Parathyroid adenoma (tissue), 2 donors: ENCODE data around the gene OR7G1.
"Not testable (repeated sequence)": the region's sequence is repeated elsewhere in the genome, so short reads cannot be mapped to it uniquely, and the experiment has no call there.

Experiments
- H2AFZ ChIP-seq: fragments of 300-600 bp; sonication (generic); one replicate; pipeline ENCODE4 v1.7.0; 2017; ENCODE audit warnings: antibody characterized with exemption, mild to moderate bottlenecking
- H3K27ac ChIP-seq: fragments of 300-600 bp; sonication (generic); one replicate; pipeline ENCODE4 v1.7.0; 2017
- H3K27me3 ChIP-seq: fragments of 300-600 bp; sonication (generic); one replicate; pipeline ENCODE4 v1.7.0; 2017; ENCODE audit warnings: low read length; ENCODE audit not compliant: control insufficient read depth, insufficient read depth
- H3K36me3 ChIP-seq: fragments of 300-600 bp; sonication (generic); one replicate; pipeline ENCODE4 v1.7.0; 2017; ENCODE audit warnings: low read length; ENCODE audit not compliant: control insufficient read depth, insufficient read depth
- H3K4me1 ChIP-seq: fragments of 300-600 bp; sonication (generic); one replicate; pipeline ENCODE4 v1.7.0; 2017; ENCODE audit warnings: control low read depth
- H3K4me2 ChIP-seq: fragments of 300-600 bp; sonication (generic); one replicate; pipeline ENCODE4 v1.7.0; 2017; ENCODE audit warnings: low read length
- H3K4me3 ChIP-seq: fragments of 300-600 bp; sonication (generic); one replicate; pipeline ENCODE4 v1.7.0; 2017; ENCODE audit warnings: low read depth, low read length
- H3K79me2 ChIP-seq: fragments of 300-600 bp; sonication (generic); one replicate; pipeline ENCODE4 v1.7.0; 2017; ENCODE audit warnings: control low read depth
- H3K9ac ChIP-seq: fragments of 300-600 bp; sonication (generic); one replicate; pipeline ENCODE4 v1.7.0; 2017; ENCODE audit warnings: mild to moderate bottlenecking
- H3K9me3 ChIP-seq: fragments of 300-600 bp; sonication (generic); one replicate; pipeline ENCODE4 v1.7.0; 2017; ENCODE audit warnings: low read length; ENCODE audit not compliant: control insufficient read depth
- TF ChIP-seq, protein P1 (sequence below): fragments of 300-600 bp; sonication (generic); IDR thresholded peaks from one replicate; pipeline ENCODE4 v1.7.0; 2017; ENCODE audit warnings: antibody characterized with exemption, mild to moderate bottlenecking
- donor health status: primary hyperparathyroidism.

Gene OR7G1

DNA sequence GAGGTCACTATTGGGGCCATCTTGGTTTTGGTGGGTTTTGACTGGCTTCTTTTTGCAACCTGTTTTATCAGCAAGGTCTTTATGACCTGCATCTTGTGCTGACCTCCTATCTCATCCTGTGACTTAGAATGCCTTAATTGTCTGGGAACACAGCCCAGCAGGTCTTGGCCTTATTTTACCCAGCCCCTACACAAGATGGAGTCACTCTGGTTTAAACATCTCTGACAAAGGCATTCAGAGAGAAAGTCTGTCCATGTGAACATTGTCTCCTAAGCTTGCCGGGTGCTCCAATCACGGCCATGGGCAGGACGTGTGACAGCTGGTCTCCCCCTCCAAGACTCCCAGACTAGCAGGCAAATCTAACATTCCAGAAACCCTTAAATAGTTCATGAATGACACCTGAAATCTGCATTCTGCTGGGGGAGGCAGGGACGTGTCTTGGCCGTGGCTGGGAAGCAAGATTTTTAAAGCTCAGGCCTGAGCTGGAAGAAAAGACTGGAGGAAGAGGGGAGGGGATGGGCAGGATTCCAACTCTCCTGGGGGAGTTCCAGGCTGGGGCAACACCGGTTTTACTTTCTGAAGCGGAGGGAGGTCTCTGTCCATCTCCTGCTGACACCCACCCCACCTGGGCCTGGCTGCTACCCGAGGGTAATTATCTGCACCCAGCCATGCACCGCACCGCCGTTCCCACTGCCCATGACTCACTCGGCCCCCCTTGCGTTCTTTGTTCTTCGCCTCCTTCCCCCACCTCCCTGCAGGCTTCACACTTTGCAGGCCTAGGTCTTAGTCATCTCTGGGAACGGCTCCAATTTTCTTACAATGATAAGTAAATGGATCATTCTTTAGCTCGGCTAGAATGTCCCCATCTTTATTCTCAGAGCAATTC, 40.3 kb downstream of the OR7G1 start:
- TF ChIP-seq, protein P1, sequence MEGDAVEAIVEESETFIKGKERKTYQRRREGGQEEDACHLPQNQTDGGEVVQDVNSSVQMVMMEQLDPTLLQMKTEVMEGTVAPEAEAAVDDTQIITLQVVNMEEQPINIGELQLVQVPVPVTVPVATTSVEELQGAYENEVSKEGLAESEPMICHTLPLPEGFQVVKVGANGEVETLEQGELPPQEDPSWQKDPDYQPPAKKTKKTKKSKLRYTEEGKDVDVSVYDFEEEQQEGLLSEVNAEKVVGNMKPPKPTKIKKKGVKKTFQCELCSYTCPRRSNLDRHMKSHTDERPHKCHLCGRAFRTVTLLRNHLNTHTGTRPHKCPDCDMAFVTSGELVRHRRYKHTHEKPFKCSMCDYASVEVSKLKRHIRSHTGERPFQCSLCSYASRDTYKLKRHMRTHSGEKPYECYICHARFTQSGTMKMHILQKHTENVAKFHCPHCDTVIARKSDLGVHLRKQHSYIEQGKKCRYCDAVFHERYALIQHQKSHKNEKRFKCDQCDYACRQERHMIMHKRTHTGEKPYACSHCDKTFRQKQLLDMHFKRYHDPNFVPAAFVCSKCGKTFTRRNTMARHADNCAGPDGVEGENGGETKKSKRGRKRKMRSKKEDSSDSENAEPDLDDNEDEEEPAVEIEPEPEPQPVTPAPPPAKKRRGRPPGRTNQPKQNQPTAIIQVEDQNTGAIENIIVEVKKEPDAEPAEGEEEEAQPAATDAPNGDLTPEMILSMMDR = no peak
- Histone ChIP-seq H3K9ac (no peak overlapping the region), H3K79me2 (no peaks in the 10 kb centered on the region), H3K36me3 (no peaks in the 10 kb centered on the region), H3K9me3 (no peaks in the 10 kb centered on the region), H3K4me3 (no peak overlapping the region), H2AFZ (no peak overlapping the region), H3K4me2 (no peak overlapping the region), H3K27ac (no peak overlapping the region), H3K4me1 (no peaks in the 10 kb centered on the region), H3K27me3 (no peaks in the 10 kb centered on the region)

- Histone ChIP-seq H3K27ac (no peak overlapping the region), H3K4me2 (no peak overlapping the region), H3K4me1 (no peaks in the 10 kb centered on the region), H3K79me2 (no peaks in the 10 kb centered on the region), H3K9me3 (no peaks in the 10 kb centered on the region), H3K36me3 (no peaks in the 10 kb centered on the region), H2AFZ (no peak overlapping the region), H3K9ac (no peak overlapping the region), H3K4me3 (no peak overlapping the region), H3K27me3 (no peaks in the 10 kb centered on the region)
- TF ChIP-seq, protein P1 = no peak
These were observed 41.8 kb downstream of the OR7G1 start for GRCh38 chr19:9073806-9074205.

DNA sequence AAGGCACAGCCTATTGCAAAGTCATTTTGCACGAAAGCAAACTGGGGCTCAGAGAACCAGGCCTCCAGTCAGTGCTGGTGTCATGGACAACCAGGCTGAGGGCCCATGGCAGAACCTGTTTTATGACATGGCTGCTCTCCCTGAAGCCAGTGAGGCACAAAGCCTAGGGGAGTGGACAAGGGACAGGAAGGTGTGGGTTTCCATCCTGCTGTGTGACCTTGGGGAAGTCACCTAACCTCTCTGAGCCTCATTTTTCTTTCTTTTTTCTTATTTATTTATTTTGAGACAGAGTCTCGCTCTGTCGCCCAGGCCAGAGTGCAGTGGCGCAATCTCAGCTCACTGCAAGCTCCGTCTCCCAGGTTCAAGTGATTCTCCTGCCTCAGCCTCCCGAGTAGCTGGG, 43.8 kb downstream of the OR7G1 start:
- H2AFZ ChIP-seq, H3K36me3 ChIP-seq, H3K9ac ChIP-seq, H3K79me2 ChIP-seq, H3K4me3 ChIP-seq, H3K4me2 ChIP-seq, H3K4me1 ChIP-seq, H3K27ac ChIP-seq, H3K9me3 ChIP-seq, H3K27me3 ChIP-seq: not testable (repeated sequence)

DNA sequence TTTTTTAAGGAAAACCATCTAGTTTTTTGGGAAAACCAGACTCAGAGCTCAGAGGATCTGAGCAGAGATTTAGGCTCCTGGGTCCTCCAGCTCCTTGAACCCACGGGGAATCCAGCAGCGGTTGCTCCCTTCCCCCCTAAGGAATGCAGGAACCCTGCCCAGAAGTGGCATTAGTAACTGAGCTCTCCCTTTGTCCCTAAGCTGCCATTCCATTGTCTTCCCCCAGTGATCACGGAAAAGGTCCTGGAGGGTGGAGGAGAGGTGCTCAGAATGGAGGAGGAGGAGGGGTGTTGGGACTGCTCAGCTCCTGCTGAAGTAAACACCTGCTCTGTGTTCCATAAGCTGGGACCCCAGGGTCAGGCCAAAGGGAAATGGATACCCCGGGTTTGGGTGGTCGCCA, 45.5 kb downstream of the OR7G1 start:
- no peaks in the 10 kb centered on the region for H3K27me3 ChIP-seq
- no peaks in the 10 kb centered on the region for H3K9me3 ChIP-seq
- no peak overlapping the region for H2AFZ ChIP-seq
- no peak overlapping the region for H3K27ac ChIP-seq
- H3K36me3 ChIP-seq = no peaks in the 10 kb centered on the region
- no peaks in the 10 kb centered on the region for H3K4me1 ChIP-seq
- no peaks in the 10 kb centered on the region for H3K79me2 ChIP-seq
- no peak overlapping the region for H3K4me2 ChIP-seq
- no peak overlapping the region for H3K9ac ChIP-seq
- H3K4me3 ChIP-seq = no peak overlapping the region
- TF ChIP-seq, protein P1 = no peak

DNA sequence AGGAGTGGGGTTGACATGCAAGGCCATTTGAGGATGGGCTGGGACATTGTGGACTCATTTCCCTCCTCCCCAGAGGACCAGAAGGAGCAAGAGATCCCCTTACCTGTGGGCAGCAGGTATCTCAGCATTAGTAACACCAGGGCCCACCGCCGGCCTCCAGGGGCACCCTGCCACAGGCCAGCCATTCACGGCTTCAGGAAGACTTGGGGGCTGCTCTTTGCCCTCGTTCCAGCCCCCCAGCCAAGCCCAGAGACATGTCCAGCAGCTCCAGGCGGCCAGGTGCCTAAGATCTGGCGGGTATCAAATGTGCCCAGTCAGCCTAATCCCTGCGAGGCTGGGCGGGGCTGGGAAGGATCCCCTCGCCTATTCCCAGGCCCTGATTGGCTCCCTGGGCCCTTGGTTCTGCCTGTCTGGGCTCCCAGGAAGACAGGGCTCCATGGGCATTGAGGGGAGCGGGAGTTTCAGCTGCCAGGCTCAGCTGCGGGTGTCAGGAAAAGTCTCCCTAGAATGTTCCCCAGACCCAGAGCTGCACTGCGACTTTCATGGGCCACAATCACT, 50.0 kb downstream of the OR7G1 start:
- TF ChIP-seq, protein P1 = no peak

More for the DNA sequence above, 50.0 kb downstream of the OR7G1 start:
- Histone ChIP-seq H3K9ac (no peak overlapping the region), H3K4me2 (no peak overlapping the region), H3K79me2 (no peaks in the 10 kb centered on the region), H3K27me3 (no peaks in the 10 kb centered on the region), H3K4me3 (no peak overlapping the region), H3K9me3 (no peaks in the 10 kb centered on the region), H3K4me1 (no peaks in the 10 kb centered on the region), H3K27ac (no peak overlapping the region), H3K36me3 (no peaks in the 10 kb centered on the region), H2AFZ (no peak overlapping the region)
